Choroid plexus epithelial cell (primary cell): ENCODE data around the gene SGCA.

Source experiments
- DNase-seq: peaks from one replicate; pipeline ENCODE4 v3.0.0-alpha.2; 2010; ENCODE audit warnings: low read depth
- H3K4me3 ChIP-seq: 2 replicates; pipeline ENCODE4 v1.5.1; 2011; ENCODE audit warnings: low read depth, mild to moderate bottlenecking, control low read depth, low read length, moderate library complexity
- TF ChIP-seq, protein P1 (sequence below): conservative IDR thresholded peaks from 2 replicates; pipeline ENCODE4 v1.5.1; 2011; ENCODE audit warnings: low read depth, mild to moderate bottlenecking, control low read depth, inconsistent platforms, low read length, moderate library complexity

Gene SGCA

DNA sequence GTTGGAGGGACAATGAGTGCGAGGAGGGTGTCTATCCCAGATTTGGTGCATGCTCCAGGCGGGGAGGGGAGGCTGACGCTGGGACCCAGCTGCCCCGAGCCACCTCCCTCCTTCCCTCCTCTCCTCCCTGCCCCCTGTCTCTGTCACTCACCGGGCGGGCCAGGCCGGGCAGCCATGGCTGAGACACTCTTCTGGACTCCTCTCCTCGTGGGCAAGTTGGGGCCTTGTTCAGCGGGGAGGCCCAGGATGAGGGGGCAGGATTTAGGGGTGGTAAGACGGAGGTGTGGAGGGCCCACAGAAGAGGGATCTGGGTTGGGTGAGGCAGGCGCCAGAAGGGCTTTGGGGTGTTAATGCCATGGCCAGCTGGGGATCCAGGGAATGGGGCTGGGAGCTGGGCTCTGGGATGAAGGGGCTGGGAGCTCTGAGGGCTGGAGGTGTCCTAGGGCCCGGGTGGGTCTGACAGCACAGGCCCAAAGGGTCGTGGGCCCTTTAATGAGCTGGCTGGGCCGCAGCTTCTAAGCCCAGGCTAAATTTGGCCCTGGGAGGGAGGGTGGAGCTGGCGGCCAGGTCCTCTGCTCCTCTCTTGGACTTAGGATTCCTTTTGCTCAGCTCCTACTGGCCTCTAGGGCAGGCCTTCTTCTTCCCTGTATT, at the start of gene SGCA:
Gene SGCA, plus strand, starts transcription at position 139 of the 651 bp plus-strand sequence. Its CDS starts 36 bp downstream, at position 175.
- no peak within 1 kb of the TSS for H3K4me3 ChIP-seq
- TF ChIP-seq, protein P1, sequence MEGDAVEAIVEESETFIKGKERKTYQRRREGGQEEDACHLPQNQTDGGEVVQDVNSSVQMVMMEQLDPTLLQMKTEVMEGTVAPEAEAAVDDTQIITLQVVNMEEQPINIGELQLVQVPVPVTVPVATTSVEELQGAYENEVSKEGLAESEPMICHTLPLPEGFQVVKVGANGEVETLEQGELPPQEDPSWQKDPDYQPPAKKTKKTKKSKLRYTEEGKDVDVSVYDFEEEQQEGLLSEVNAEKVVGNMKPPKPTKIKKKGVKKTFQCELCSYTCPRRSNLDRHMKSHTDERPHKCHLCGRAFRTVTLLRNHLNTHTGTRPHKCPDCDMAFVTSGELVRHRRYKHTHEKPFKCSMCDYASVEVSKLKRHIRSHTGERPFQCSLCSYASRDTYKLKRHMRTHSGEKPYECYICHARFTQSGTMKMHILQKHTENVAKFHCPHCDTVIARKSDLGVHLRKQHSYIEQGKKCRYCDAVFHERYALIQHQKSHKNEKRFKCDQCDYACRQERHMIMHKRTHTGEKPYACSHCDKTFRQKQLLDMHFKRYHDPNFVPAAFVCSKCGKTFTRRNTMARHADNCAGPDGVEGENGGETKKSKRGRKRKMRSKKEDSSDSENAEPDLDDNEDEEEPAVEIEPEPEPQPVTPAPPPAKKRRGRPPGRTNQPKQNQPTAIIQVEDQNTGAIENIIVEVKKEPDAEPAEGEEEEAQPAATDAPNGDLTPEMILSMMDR, result no peak
- no peak for DNase-seq

DNA sequence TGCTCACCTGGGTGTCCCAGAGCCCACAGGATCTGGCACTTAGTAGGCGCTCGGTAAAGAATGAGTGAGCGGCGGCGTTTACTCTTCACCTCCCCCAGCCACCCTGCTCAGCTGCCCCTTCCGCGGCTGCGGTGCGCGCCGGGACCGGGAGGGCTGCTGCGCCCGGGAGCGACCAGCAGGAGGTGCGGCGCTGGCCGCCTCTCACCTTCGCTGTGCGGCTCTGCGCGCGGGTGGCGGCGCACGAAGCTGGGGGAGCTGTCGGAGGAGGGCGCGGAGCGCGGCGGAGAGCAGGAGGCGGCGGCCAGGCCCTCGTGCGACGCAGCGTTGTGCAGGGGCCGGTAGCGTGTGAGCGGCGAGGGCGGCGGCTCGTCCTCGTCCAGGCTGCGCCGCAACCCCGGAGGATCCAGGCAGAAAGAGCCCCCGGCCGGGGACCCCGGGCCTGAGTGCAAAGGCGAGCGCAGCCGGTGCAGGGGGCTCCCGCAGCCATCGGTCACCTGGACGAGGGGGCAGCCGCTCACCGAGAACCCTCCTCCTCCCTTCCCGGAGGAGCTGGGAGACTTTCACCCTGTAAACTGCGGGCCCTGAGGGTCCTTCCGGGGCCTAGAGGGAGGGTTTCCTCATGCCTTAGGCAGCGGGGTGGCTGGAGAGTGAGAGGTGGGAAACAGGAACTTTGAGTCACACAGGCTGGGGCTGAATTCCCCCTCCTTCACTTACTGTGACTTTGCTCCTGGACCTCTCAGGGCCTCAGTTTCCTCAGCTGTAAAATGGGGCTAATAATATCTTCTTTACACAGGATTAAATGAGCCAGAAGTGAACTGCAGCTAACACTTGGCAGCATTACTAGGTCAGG, 48.4 kb upstream of the SGCA start:
- TF ChIP-seq, protein P1, result peak; percentile 43
- H3K4me3 ChIP-seq, result no peak overlapping the region
- peak; percentile 56 for DNase-seq

DNA sequence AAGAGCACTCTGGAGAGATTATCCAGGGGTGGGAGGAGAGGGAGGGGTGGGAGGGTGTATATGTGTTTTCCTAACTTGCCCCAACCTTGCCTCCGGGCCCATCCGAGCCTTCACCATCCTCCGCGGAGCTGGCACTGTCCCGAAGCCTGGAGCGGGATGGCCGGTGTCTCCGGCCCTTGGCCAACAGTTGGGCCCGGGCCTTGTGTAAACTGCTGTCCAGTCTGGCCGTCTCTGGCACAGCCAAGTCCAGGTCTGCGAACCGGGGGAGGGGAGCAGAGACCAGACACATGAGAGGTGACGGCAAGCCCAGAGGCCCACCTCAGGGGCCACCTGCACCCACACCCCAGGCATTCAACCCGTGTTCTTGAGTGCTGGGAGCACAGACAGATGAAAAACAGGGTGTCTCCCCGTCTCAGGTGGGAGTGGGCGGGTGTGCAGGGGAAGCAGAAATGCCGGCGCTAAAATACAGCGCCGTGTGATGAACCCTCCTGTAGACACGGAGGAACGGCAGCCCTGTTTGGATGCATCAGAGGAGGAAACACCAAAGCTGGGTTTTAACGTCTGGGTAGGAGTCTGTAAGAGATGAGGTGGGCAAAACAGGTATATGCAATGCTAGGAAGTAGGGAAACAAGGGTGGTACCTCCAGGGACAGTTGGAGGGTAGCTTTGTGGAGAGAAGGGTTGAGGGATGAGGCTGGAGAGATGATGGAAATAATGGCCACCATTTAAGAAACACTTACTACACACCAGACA, 47.6 kb upstream of the SGCA start:
- no peak overlapping the region for H3K4me3 ChIP-seq
- TF ChIP-seq, protein P1, result no peak
- no peak for DNase-seq

DNA sequence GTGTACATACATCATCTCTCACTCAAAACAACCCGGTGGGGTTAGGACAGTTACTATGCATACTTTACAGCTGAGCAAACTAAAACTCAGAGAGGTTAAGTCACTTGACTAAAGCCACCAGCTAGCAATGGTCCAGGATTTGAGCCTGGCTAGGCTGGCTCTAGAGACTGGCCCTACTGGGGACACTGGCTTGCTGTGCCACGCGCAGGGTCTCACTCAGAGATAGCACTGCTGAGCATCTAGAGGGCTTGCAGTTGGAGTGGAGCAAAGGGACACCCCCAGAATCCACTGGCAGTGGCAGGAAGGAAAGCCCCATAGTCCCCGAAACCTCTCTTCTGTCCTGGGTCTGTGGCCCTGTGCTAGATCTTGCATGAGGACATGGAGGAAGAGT, 47.0 kb upstream of the SGCA start:
- DNase-seq, result no peak
- no peak overlapping the region for H3K4me3 ChIP-seq
- TF ChIP-seq, protein P1, result no peak

DNA sequence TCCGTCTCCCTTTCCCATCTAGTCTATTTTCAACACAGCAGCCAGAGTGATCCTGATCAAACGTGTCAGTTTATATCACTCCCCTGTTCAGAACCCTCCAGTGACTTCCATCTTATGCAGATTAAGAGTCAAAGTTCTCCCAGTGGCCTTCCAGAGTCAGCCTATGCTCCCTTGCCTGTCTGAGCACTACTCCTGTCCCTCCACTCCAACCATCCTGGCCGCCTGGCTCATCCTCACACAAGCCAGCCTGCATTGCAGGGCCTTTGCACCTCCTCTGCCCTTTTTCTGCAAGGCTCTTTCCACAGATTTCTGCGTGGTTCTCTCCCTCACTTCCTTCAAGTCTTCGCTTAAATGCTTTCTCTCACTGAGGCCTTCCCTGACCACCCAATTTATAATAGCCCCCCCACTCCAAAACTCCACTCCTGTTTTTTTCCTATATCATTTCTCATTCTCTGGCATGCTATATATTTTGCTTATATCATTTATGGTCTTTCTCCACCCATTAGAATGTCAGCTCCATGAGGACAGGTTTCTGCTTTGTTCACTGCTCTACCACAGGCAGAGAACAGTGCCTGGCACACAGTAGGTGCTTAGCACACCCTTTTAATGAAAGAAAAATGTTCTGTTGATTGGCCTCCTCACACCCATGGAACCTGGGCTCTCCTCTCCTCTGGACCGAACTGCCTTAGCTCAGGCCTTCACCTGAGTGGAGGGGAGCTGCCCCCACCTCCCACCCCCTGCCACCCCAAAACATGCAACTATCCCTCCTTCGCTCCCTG, 45.1 kb upstream of the SGCA start:
- no peak for DNase-seq
- no peak overlapping the region for H3K4me3 ChIP-seq
- TF ChIP-seq, protein P1, result no peak

DNA sequence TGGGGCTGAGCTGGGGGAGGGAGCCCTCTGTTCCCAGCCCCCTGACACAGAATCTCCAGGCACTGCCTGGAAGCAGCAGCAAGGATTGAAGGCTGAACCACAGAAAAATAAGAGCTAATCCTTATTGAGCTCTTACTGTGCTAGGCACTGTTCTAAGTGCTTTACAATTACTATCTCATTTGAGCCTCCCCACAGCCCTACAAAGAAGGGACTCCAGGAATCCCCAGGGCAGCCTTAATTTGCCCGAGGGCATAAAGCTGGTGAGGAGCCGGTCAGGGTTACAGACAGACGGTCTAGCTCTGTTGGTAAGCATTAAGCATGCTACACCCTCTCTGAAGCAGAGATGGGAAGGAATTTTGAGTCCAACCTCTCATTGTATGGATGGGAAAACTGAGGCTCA, 42.9 kb upstream of the SGCA start:
- no peak overlapping the region for H3K4me3 ChIP-seq
- TF ChIP-seq, protein P1, result no peak
- no peak for DNase-seq
